HepG2 (cell line): ENCODE results near the gene PPP1R7. TPM values are rescaled to one million over a fixed set of nuclear protein-coding genes. Genes with fewer than 3 reads are reported as not detected.

ENCODE experiments used
- AKAP8 ChIP-seq: sonication (generic); formaldehyde crosslinking; IDR thresholded peaks from 2 replicates; pipeline ENCODE4 v1.5.1; 2020; ENCODE audit warnings: mild to moderate bottlenecking, missing genetic modification reagents
- FOSL2 ChIP-seq: sonication (generic); formaldehyde crosslinking; IDR thresholded peaks from 2 replicates; pipeline ENCODE4 v1.4.0; 2020; ENCODE audit warnings: missing genetic modification reagents
- HOXA3 ChIP-seq: sonication (generic); formaldehyde crosslinking; IDR thresholded peaks from 2 replicates; pipeline ENCODE4 v1.5.0; 2020; ENCODE audit warnings: missing genetic modification reagents
- IRF2 ChIP-seq: IDR thresholded peaks from 2 replicates; pipeline ENCODE4 v1.6.1; 2018; ENCODE audit warnings: missing genetic modification reagents, missing compliant biosample characterization
- MAF1 ChIP-seq: sonication (generic); formaldehyde crosslinking; IDR thresholded peaks from 2 replicates; pipeline ENCODE4 v1.5.0; 2020; ENCODE audit warnings: missing genetic modification reagents, borderline replicate concordance
- MTA1 ChIP-seq: sonication (generic); formaldehyde crosslinking; IDR thresholded peaks from 2 replicates; pipeline ENCODE4 v1.4.0; 2020; ENCODE audit warnings: missing genetic modification reagents, mild to moderate bottlenecking, borderline replicate concordance
- PCBP2 ChIP-seq: fragments of 200-400 bp; formaldehyde crosslinking; optimal IDR thresholded peaks from 2 replicates; pipeline ENCODE3; 2018; ENCODE audit warnings: low read length, low read depth; ENCODE audit not compliant: poor library complexity, severe bottlenecking
- TBP ChIP-seq: sonication (generic); formaldehyde crosslinking; IDR thresholded peaks from 2 replicates; pipeline ENCODE4 v1.5.0; 2020; ENCODE audit warnings: missing genetic modification reagents
- ZC3H4 ChIP-seq: sonication (generic); formaldehyde crosslinking; IDR thresholded peaks from 2 replicates; pipeline ENCODE4 v1.4.0; 2020; ENCODE audit warnings: missing genetic modification reagents, borderline replicate concordance
- ZNF20 ChIP-seq: sonication (generic); formaldehyde crosslinking; IDR thresholded peaks from 2 replicates; pipeline ENCODE4 v1.4.0; 2020; ENCODE audit warnings: mild to moderate bottlenecking, moderate library complexity, missing genetic modification reagents
- ZNF30 ChIP-seq: sonication (generic); formaldehyde crosslinking; IDR thresholded peaks from 2 replicates; pipeline ENCODE4 v1.5.0; 2020; ENCODE audit warnings: mild to moderate bottlenecking, missing genetic modification reagents
- ZNF326 ChIP-seq: sonication (generic); formaldehyde crosslinking; IDR thresholded peaks from 2 replicates; pipeline ENCODE4 v1.4.0; 2020; ENCODE audit warnings: missing genetic modification reagents, borderline replicate concordance
- polyA plus RNA-seq, 8 experiments: library from polyadenylated mRNA; depleted of rRNA in 3 of 8; stranded (reverse) in 7 of 8; unstranded in 1 of 8; fragments of >200 nt; fragmentation: Illumina TruSeq in 4 of 8; extraction: Trizol in 4 of 8; gene quantifications; 2 replicates each; pipeline versions ENCODE4 v1.2.1 to v1.2.3, GENCODE V29; 2011 to 2016; ENCODE audit warnings: low read depth in 4 of 8, missing spikeins in 1 of 8, mixed read lengths in 1 of 8; ENCODE audit not compliant: insufficient read depth in 1 of 8
- total RNA-seq, 5 experiments: library from RNA; depleted of rRNA; stranded (reverse); fragments of >200 nt; fragmentation: Illumina TruSeq; extraction: Trizol; gene quantifications; 2 replicates each; pipeline ENCODE4 v1.2.3, GENCODE V29; 2016; ENCODE audit warnings: low read depth in 1 of 5
- TF ChIP-seq, protein P1 (sequence below): sonication (generic); formaldehyde crosslinking; IDR thresholded peaks from 2 replicates; pipeline ENCODE4 v1.4.0; 2020; ENCODE audit warnings: missing genetic modification reagents
- TF ChIP-seq, protein P2 (sequence below): sonication (generic); formaldehyde crosslinking; IDR thresholded peaks from 2 replicates; pipeline ENCODE4 v1.4.0; 2020; ENCODE audit warnings: mild to moderate bottlenecking, low read depth, missing genetic modification reagents
- TF ChIP-seq, protein P3 (sequence below): sonication (generic); formaldehyde crosslinking; IDR thresholded peaks from 2 replicates; pipeline ENCODE4 v1.8.0; 2022; ENCODE audit warnings: missing genetic modification reagents, mild to moderate bottlenecking, borderline replicate concordance
- TF ChIP-seq, protein P4 (sequence below): IDR thresholded peaks from 2 replicates; pipeline ENCODE4 v1.6.1; 2016; ENCODE audit warnings: low read depth, missing genetic modification reagents, missing compliant biosample characterization
- TF ChIP-seq, protein P5 (sequence below): sonication (generic); formaldehyde crosslinking; IDR thresholded peaks from 2 replicates; pipeline ENCODE4 v1.4.0; 2020; ENCODE audit warnings: missing genetic modification reagents, borderline replicate concordance

The PPP1R7 gene
- total and polyA plus RNA-seq, 2 of the 13 experiments (the other 11 are each of a cell fraction or from before 2014, with no cell fraction given) = 33.3 to 67.9 TPM

DNA sequence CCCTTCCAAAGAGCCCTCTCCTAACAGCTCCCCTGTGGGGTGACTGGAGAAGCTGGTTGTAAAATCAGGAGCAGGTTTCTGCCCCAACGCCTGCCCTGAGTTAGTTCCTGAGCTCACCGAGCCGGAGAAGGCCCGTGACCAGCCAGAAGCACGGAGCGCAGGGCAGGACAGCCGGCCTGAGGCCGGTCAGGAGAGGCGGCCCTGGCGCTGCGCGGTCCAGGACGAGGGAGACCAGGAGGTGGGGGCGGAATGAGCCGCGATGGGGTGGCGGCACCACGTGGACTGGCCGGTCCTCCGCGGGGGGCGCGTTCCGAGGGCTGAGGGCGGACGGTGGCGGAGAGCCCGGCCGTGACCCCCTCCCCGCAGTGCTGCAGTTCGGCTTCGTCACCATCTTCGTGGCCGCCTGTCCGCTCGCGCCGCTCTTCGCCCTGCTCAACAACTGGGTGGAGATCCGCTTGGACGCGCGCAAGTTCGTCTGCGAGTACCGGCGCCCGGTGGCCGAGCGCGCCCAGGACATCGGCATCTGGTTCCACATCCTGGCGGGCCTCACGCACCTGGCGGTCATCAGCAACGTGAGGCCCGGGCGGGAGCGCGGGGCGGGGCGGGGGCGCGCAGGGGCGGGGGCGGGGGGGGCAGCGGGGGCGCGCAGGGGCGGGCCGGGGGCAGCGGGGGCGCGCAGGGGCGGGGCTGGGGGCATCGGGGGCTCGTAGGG lies 67.2 kb downstream of the PPP1R7 start (continued):
- TF ChIP-seq, protein P1, sequence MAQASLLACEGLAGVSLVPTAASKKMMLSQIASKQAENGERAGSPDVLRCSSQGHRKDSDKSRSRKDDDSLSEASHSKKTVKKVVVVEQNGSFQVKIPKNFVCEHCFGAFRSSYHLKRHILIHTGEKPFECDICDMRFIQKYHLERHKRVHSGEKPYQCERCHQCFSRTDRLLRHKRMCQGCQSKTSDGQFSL (CRISPR knock-in tag) = 0 out of 2 replicates have a peak, but pooled peaks have one; percentile 49
- TF ChIP-seq ZNF326 (no peak), MAF1 (CRISPR knock-in tag) (peak; percentile 91; the same call in 1 of the 2 replicates), HOXA3 (CRISPR knock-in tag) (peak; percentile 80; the same call in 1 of the 2 replicates), PCBP2 (no peak), MTA1 (peak; percentile 54; the same call in 1 of the 2 replicates), ZC3H4 (CRISPR knock-in tag) (no peak), AKAP8 (CRISPR knock-in tag) (peak; percentile 93), FOSL2 (CRISPR knock-in tag) (peak; percentile 35), TBP (CRISPR knock-in tag) (no peak), ZNF20 (CRISPR knock-in tag) (no peak), ZNF30 (no peak; the same call in 1 of the 2 replicates), IRF2 (CRISPR knock-in tag) (peak; percentile 66)
- TF ChIP-seq, protein P2, sequence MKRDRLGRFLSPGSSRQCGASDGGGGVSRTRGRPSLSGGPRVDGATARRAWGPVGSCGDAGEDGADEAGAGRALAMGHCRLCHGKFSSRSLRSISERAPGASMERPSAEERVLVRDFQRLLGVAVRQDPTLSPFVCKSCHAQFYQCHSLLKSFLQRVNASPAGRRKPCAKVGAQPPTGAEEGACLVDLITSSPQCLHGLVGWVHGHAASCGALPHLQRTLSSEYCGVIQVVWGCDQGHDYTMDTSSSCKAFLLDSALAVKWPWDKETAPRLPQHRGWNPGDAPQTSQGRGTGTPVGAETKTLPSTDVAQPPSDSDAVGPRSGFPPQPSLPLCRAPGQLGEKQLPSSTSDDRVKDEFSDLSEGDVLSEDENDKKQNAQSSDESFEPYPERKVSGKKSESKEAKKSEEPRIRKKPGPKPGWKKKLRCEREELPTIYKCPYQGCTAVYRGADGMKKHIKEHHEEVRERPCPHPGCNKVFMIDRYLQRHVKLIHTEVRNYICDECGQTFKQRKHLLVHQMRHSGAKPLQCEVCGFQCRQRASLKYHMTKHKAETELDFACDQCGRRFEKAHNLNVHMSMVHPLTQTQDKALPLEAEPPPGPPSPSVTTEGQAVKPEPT (CRISPR knock-in tag) = peak; percentile 88
- TF ChIP-seq, protein P3, sequence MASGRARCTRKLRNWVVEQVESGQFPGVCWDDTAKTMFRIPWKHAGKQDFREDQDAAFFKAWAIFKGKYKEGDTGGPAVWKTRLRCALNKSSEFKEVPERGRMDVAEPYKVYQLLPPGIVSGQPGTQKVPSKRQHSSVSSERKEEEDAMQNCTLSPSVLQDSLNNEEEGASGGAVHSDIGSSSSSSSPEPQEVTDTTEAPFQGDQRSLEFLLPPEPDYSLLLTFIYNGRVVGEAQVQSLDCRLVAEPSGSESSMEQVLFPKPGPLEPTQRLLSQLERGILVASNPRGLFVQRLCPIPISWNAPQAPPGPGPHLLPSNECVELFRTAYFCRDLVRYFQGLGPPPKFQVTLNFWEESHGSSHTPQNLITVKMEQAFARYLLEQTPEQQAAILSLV (CRISPR knock-in tag) = peak; percentile 98
- TF ChIP-seq, protein P4, sequence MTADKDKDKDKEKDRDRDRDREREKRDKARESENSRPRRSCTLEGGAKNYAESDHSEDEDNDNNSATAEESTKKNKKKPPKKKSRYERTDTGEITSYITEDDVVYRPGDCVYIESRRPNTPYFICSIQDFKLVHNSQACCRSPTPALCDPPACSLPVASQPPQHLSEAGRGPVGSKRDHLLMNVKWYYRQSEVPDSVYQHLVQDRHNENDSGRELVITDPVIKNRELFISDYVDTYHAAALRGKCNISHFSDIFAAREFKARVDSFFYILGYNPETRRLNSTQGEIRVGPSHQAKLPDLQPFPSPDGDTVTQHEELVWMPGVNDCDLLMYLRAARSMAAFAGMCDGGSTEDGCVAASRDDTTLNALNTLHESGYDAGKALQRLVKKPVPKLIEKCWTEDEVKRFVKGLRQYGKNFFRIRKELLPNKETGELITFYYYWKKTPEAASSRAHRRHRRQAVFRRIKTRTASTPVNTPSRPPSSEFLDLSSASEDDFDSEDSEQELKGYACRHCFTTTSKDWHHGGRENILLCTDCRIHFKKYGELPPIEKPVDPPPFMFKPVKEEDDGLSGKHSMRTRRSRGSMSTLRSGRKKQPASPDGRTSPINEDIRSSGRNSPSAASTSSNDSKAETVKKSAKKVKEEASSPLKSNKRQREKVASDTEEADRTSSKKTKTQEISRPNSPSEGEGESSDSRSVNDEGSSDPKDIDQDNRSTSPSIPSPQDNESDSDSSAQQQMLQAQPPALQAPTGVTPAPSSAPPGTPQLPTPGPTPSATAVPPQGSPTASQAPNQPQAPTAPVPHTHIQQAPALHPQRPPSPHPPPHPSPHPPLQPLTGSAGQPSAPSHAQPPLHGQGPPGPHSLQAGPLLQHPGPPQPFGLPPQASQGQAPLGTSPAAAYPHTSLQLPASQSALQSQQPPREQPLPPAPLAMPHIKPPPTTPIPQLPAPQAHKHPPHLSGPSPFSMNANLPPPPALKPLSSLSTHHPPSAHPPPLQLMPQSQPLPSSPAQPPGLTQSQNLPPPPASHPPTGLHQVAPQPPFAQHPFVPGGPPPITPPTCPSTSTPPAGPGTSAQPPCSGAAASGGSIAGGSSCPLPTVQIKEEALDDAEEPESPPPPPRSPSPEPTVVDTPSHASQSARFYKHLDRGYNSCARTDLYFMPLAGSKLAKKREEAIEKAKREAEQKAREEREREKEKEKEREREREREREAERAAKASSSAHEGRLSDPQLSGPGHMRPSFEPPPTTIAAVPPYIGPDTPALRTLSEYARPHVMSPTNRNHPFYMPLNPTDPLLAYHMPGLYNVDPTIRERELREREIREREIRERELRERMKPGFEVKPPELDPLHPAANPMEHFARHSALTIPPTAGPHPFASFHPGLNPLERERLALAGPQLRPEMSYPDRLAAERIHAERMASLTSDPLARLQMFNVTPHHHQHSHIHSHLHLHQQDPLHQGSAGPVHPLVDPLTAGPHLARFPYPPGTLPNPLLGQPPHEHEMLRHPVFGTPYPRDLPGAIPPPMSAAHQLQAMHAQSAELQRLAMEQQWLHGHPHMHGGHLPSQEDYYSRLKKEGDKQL = peak; percentile 59; the same call in 1 of the 2 replicates
- TF ChIP-seq, protein P5, sequence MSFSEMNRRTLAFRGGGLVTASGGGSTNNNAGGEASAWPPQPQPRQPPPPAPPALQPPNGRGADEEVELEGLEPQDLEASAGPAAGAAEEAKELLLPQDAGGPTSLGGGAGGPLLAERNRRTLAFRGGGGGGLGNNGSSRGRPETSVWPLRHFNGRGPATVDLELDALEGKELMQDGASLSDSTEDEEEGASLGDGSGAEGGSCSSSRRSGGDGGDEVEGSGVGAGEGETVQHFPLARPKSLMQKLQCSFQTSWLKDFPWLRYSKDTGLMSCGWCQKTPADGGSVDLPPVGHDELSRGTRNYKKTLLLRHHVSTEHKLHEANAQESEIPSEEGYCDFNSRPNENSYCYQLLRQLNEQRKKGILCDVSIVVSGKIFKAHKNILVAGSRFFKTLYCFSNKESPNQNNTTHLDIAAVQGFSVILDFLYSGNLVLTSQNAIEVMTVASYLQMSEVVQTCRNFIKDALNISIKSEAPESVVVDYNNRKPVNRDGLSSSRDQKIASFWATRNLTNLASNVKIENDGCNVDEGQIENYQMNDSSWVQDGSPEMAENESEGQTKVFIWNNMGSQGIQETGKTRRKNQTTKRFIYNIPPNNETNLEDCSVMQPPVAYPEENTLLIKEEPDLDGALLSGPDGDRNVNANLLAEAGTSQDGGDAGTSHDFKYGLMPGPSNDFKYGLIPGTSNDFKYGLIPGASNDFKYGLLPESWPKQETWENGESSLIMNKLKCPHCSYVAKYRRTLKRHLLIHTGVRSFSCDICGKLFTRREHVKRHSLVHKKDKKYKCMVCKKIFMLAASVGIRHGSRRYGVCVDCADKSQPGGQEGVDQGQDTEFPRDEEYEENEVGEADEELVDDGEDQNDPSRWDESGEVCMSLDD (CRISPR knock-in tag) = no peak
